A673 (cell line): Measurements from ENCODE around the gene HIPK1. TPM values are rescaled to one million over a fixed set of nuclear protein-coding genes. Genes with fewer than 3 reads are reported as not detected.
A peak's percentile ranks its signal among the peaks of the same experiment; 100 is the strongest.

Source experiments
- BruUV-seq: library from RNA; stranded (reverse); fragments of 400-500 nt; replicated peaks from 2 replicates; lab custom pipeline; 2021; lab: Mats Ljungman, UMichigan
- CTCF ChIA-PET: fragments of 300-600 bp; sonication (Branson Sonifier 250); formaldehyde crosslinking; loops from one replicate; lab custom pipeline; 2022; ENCODE audit warnings: antibody characterized with exemption; lab: Charles Lee
- POLR2A ChIA-PET: fragments of 300-600 bp; sonication (Branson Sonifier 250); formaldehyde crosslinking; loops from one replicate; lab custom pipeline; 2022; ENCODE audit warnings: antibody characterized with exemption; ENCODE audit not compliant: low non-redundant PET; lab: Charles Lee
- DNase-seq: peaks from one replicate; pipeline ENCODE4 v3.0.0-alpha.2; 2015; ENCODE audit warnings: low spot score
- H3K27ac ChIP-seq: fragments of 200-600 bp; sonication (generic); 2 replicates; pipeline ENCODE4 v1.5.1; 2016; ENCODE audit warnings: mixed run types, low read depth, mild to moderate bottlenecking, mixed read lengths, antibody characterized with exemption, low read length; ENCODE audit not compliant: poor library complexity, severe bottlenecking
- H3K27me3 ChIP-seq: fragments of 200-600 bp; sonication (generic); replicated peaks from 2 replicates; pipeline ENCODE4 v1.6.1; 2017; ENCODE audit warnings: mixed run types, low read depth, mild to moderate bottlenecking, mixed read lengths, antibody characterized with exemption, low read length; ENCODE audit not compliant: insufficient read depth, poor library complexity
- H3K36me3 ChIP-seq: fragments of 200-600 bp; sonication (generic); 2 replicates; pipeline ENCODE4 v1.6.1; 2016; ENCODE audit warnings: mixed run types, mild to moderate bottlenecking, mixed read lengths, antibody characterized with exemption, low read length; ENCODE audit not compliant: insufficient read depth, poor library complexity, severe bottlenecking
- H3K4me1 ChIP-seq: fragments of 200-600 bp; sonication (generic); 2 replicates; pipeline ENCODE4 v1.6.1; 2017; ENCODE audit warnings: mixed run types, mild to moderate bottlenecking, mixed read lengths, antibody characterized with exemption, low read length; ENCODE audit not compliant: insufficient read depth, poor library complexity, severe bottlenecking
- H3K4me3 ChIP-seq: fragments of 200-600 bp; sonication (generic); 2 replicates; pipeline ENCODE4 v1.5.1; 2016; ENCODE audit warnings: low read depth, mixed run types, mild to moderate bottlenecking, mixed read lengths, low read length; ENCODE audit not compliant: poor library complexity, severe bottlenecking
- H3K9me3 ChIP-seq: fragments of 200-600 bp; sonication (generic); 2 replicates; pipeline ENCODE4 v1.6.1; 2016; ENCODE audit warnings: mixed run types, low read depth, mild to moderate bottlenecking, mixed read lengths, antibody characterized with exemption, low read length; ENCODE audit not compliant: poor library complexity, severe bottlenecking
- EZH2 ChIP-seq: fragments of 200-600 bp; sonication (generic); IDR thresholded peaks from 2 replicates; pipeline ENCODE4 v1.6.1; 2017; ENCODE audit warnings: borderline replicate concordance, low read depth, mild to moderate bottlenecking, mixed read lengths, antibody characterized with exemption, low read length; ENCODE audit not compliant: poor library complexity, severe bottlenecking
- intact Hi-C: fragments of 100-400 bp; cut with micrococcal nuclease; formaldehyde crosslinking; loops from one replicate; pipeline ENCODE4 v1.10.0; 2022; ENCODE audit not compliant: unreplicated experiment
- total RNA-seq: library from RNA; stranded (reverse); gene quantifications from 2 replicates; pipeline ENCODE4 v1.2.3, GENCODE V29; 2021
- TF ChIP-seq, protein P1 (sequence below): fragments of 300-800, 200-600 bp; sonication (generic); conservative IDR thresholded peaks from 2 replicates; pipeline ENCODE4 v1.5.1; 2017; ENCODE audit warnings: low read depth, mild to moderate bottlenecking, antibody characterized with exemption, low read length, moderate library complexity, mixed read lengths

HIPK1 gene
- total RNA-seq, 1 experiment from 2014 or later = 81.3 TPM

DNA sequence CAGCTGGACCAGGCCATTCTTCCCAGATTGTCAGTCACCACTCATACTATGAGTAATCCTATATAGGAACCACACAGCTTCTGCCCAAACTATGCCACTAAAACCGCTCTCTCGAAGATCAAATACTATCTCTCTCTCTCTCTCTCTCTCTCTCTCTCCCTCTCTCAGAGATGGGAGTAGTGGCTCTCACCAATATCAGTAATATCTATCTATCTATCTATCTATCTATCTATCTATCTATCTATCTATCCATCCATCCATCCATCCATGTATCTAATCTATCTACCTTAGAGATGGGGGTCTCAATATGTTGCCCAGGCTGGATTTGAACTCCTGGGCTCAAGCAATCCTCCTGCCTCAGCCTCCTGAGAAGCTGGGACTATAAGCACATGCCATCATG is 4.7 kb upstream of the HIPK1 start:
- ChIA-PET CTCF (no interaction called here), POLR2A (no interaction called here)
- no peaks in the 10 kb centered on the region for H3K36me3 ChIP-seq
- no peaks in the 10 kb centered on the region for H3K27me3 ChIP-seq
- H3K9me3 ChIP-seq = no peaks in the 10 kb centered on the region
- H3K4me1 ChIP-seq = peaks cover 6% of the 10 kb centered on the region
- H3K4me3 ChIP-seq = no peak overlapping the region
- intact Hi-C loops = no loop called here
- no peak overlapping the region for H3K27ac ChIP-seq
- TF ChIP-seq EZH2 = no peak
- TF ChIP-seq, protein P1, sequence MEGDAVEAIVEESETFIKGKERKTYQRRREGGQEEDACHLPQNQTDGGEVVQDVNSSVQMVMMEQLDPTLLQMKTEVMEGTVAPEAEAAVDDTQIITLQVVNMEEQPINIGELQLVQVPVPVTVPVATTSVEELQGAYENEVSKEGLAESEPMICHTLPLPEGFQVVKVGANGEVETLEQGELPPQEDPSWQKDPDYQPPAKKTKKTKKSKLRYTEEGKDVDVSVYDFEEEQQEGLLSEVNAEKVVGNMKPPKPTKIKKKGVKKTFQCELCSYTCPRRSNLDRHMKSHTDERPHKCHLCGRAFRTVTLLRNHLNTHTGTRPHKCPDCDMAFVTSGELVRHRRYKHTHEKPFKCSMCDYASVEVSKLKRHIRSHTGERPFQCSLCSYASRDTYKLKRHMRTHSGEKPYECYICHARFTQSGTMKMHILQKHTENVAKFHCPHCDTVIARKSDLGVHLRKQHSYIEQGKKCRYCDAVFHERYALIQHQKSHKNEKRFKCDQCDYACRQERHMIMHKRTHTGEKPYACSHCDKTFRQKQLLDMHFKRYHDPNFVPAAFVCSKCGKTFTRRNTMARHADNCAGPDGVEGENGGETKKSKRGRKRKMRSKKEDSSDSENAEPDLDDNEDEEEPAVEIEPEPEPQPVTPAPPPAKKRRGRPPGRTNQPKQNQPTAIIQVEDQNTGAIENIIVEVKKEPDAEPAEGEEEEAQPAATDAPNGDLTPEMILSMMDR = no peak
- BruUV-seq = no TSS peak
- no peak for DNase-seq

DNA sequence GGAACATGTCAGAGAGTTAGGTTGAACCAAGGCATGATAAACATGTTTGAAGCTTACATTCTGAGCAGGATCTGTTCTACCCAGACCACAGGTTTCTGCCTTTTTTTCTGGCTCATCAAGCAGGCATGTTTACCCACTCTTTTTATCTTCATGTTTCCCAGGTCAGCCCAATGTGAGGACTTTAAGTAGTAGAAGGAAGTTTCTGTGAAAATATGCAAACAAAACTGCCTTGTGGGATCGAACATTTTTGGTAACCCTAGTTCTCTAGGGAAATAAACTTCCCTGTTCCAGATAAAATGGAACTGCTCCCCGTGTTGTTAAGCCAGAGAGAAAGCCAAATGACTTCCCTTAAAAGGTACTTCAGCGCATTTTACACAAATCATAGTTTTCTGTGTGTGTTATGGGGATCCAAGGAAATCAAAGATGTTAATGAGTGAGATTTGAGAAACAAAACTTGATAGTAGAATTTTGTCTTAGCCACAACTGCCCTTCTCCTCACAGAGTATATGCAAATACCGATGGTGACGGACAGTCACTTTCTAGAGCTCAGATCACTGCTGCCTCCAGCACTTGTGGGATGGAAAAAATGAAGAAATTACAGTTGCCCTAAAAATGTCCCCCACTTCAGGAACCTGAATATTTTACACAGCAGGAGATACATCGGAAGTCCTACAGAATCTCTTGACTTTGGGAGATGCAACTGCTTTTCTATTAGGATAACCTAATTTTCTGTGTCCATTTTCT is 765 bp upstream of the HIPK1 start:
- no TSS peak for BruUV-seq
- TF ChIP-seq, protein P1 = no peak
- no peak for TF ChIP-seq EZH2
- intact Hi-C loops = no loop called here
- peaks cover 22% of the 10 kb centered on the region for H3K4me1 ChIP-seq
- peak overlapping the region; percentile 96 for H3K4me3 ChIP-seq
- H3K36me3 ChIP-seq = no peaks in the 10 kb centered on the region
- ChIA-PET POLR2A (no interaction called here), CTCF (interaction anchor here (0.6 to 1.8 kb wide), 2 partner anchors 24 to 709 kb away, joined by 6 to 8 read pairs; partner anchors contain the start of gene AP4B1)
- DNase-seq = no peak
- no peaks in the 10 kb centered on the region for H3K9me3 ChIP-seq
- H3K27me3 ChIP-seq = no peaks in the 10 kb centered on the region
- peak overlapping the region; percentile 86 for H3K27ac ChIP-seq

DNA sequence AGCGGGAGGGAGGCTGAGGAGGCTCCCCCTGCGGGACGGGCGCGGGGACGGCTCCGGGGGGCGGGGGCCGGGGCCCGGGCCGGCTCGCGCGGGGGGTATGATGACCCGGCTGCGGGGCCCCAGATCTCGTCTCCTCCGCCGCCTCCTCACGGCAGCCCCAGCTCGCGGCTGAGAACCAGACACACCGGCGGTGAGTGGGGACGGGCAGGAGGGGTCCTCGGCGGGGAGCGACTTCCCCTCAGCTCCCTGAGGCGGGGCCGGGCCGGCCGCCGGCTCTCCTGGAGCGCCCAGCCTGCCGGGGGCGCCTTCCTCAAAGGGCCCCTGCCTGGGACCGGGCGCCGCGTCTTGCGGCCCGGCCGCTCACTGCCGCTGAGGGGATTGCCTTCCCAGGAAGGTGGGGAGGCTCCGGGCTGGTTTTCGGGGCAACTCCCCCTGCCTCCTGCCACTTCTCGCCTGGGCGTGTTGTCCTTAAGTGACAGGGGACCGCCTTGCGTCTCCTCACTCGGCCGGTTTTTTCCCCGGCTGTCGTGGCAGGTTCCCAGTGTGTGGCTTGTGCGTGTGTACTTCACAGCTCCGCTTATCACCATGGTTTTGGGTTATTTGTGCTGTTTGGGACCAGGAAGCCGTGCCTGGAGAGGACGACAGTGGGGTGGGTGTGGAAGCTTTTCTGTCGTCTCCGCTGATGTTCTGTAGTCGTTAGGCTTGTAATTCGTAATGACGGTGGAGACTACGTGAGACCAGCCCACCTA is 800 bp downstream of the HIPK1 start:
- peaks cover 25% of the 10 kb centered on the region for H3K4me1 ChIP-seq
- peak overlapping the region; percentile 96 for H3K4me3 ChIP-seq
- CTCF ChIA-PET = interaction anchor here (0.6 to 1.8 kb wide), 3 partner anchors 26 to 1125 kb away, joined by 3 to 6 read pairs (median 5); partner anchors contain the start of gene AP4B1
- BruUV-seq = no TSS peak
- TF ChIP-seq EZH2 = no peak
- TF ChIP-seq, protein P1 = peak; percentile 26; the same call in 1 of the 2 replicates
- peak; percentile 60 for DNase-seq
- H3K27ac ChIP-seq = peak overlapping the region; percentile 86
- intact Hi-C loops = loop anchor here (1.0 kb wide), 1 partner anchor 25 kb away; the partner anchor contains the start of gene DCLRE1B
- POLR2A ChIA-PET = interaction anchor here (0.8 kb wide), 1 partner anchor 789 kb away, joined by 3 read pairs; no protein-coding TSS in a partner anchor
- no peaks in the 10 kb centered on the region for H3K9me3 ChIP-seq
- H3K36me3 ChIP-seq = peaks cover 2% of the 10 kb centered on the region
- H3K27me3 ChIP-seq = no peaks in the 10 kb centered on the region
